K562 (cell line): Measurements from ENCODE around the gene MED13L. TPM values are rescaled to one million over a fixed set of nuclear protein-coding genes. Genes with fewer than 3 reads are reported as not detected.

Experiments
- ATAC-seq: fragments of 200-7000 bp; cut with Tn5 transposase; 3 replicates; pipeline ENCODE4 v1.9.1; 2020; ENCODE audit warnings: moderate library complexity
- BruUV-seq: library from RNA; stranded (reverse); fragments of 400-500 nt; replicated peaks from 2 replicates; lab custom pipeline; 2021; lab: Mats Ljungman, UMichigan
- CTCF ChIA-PET: fragments of 300-600 bp; formaldehyde crosslinking; extraction: SDS; loops from one replicate; lab custom pipeline; 2021; ENCODE audit warnings: low intra/inter-chr PET ratio; lab: Yijun Ruan, JAX
- POLR2A ChIA-PET: fragments of 300-600, 350-650 bp; sonication (Branson Sonifier 250); formaldehyde crosslinking; extraction: SDS; loops from one replicate; lab custom pipeline; 2021; ENCODE audit warnings: antibody characterized with exemption, inconsistent platforms; lab: Yijun Ruan, JAX
- DNase-seq, 4 experiments: peaks; one replicate each; pipeline versions ENCODE4 v3.0.0 to v3.0.0-alpha.2; 2011 to 2018; ENCODE audit warnings: low spot score in 3 of 4, mixed read lengths in 3 of 4; ENCODE audit errors: extremely low read depth in 1 of 4
- FAIRE-seq: peaks from 2 replicates; lab custom pipeline; 2011; peaks lifted over from hg19 to GRCh38; lab: Jason Lieb, UNC
- H2AFZ ChIP-seq: 2 replicates; pipeline ENCODE4 v1.6.0; 2011; ENCODE audit warnings: low read depth, low read length, control low read depth, inconsistent platforms
- H3K27ac ChIP-seq: fragments of 200-600 bp; 3 replicates; pipeline ENCODE4 v1.8.0; 2011; ENCODE audit warnings: low read depth, mild to moderate bottlenecking, control low read depth, inconsistent platforms, low read length, moderate library complexity, mixed read lengths; ENCODE audit errors: extremely low read depth
- H3K27me3 ChIP-seq, 2 experiments: fragments of 300-600 bp in 1 of 2; 2 replicates in 1 of 2; 3 replicates in 1 of 2; pipeline versions ENCODE4 v1.6.0 to v1.8.0; 2011; ENCODE audit warnings: inconsistent platforms in 2 of 2, low read length in 2 of 2, mild to moderate bottlenecking in 1 of 2, mixed read lengths in 1 of 2, moderate library complexity in 1 of 2; ENCODE audit not compliant: control insufficient read depth in 2 of 2, insufficient read depth in 2 of 2
- H3K36me3 ChIP-seq: fragments of 300-600 bp; 3 replicates; pipeline ENCODE4 v1.8.0; 2011; ENCODE audit warnings: mild to moderate bottlenecking, low read length, inconsistent platforms; ENCODE audit not compliant: control insufficient read depth, insufficient read depth
- H3K4me1 ChIP-seq, 2 experiments: fragments of 200-600 bp in 1 of 2; replicated peaks in 1 of 2; 2 replicates in 1 of 2; 3 replicates in 1 of 2; pipeline versions ENCODE4 v1.5.1 to v1.8.0; 2011; ENCODE audit warnings: inconsistent platforms in 2 of 2, low read length in 2 of 2, mild to moderate bottlenecking in 1 of 2, mixed read lengths in 1 of 2, moderate library complexity in 1 of 2; ENCODE audit not compliant: control insufficient read depth in 2 of 2, insufficient read depth in 2 of 2
- H3K4me2 ChIP-seq: 2 replicates; pipeline ENCODE4 v1.6.1; 2011; ENCODE audit warnings: low read length, control low read depth, inconsistent platforms, mixed read lengths; ENCODE audit not compliant: insufficient read depth
- H3K4me3 ChIP-seq: fragments of 200-600 bp; sonication (generic), shearing (Covaris generic); 2 replicates; pipeline ENCODE4 v1.5.1; 2016; ENCODE audit warnings: control low read depth, inconsistent platforms
- H3K79me2 ChIP-seq: fragments of 200-600 bp; 3 replicates; pipeline ENCODE4 v1.8.0; 2011; ENCODE audit warnings: low read length, inconsistent platforms; ENCODE audit not compliant: control insufficient read depth, insufficient read depth
- H3K9ac ChIP-seq, 2 experiments: 2 replicates each; pipeline versions ENCODE4 v1.6.0 to v1.6.1; 2011; ENCODE audit warnings: low read depth in 2 of 2, low read length in 2 of 2, control low read depth in 1 of 2, inconsistent platforms in 1 of 2, mild to moderate bottlenecking in 1 of 2, mixed read lengths in 1 of 2; ENCODE audit not compliant: insufficient read depth in 1 of 2
- H3K9me1 ChIP-seq: one replicate; pipeline ENCODE4 v1.6.0; 2011; ENCODE audit warnings: inconsistent platforms, mild to moderate bottlenecking, low read length, moderate library complexity; ENCODE audit not compliant: control insufficient read depth, insufficient read depth
- H3K9me3 ChIP-seq: replicated peaks from 2 replicates; pipeline ENCODE4 v1.5.1; 2011; ENCODE audit warnings: low read depth, low read length, inconsistent platforms; ENCODE audit not compliant: control insufficient read depth, insufficient read depth
- H4K20me1 ChIP-seq: replicated peaks from 2 replicates; pipeline ENCODE4 v1.6.1; 2011; ENCODE audit warnings: low read length, inconsistent platforms, mixed read lengths; ENCODE audit not compliant: control insufficient read depth, insufficient read depth
- ARID3B ChIP-seq: fragments of 250-450 bp; sonication (Bioruptor Pico); IDR thresholded peaks from 2 replicates; pipeline ENCODE4 v1.4.0; 2020; ENCODE audit warnings: borderline replicate concordance
- E2F1 ChIP-seq: sonication (generic); formaldehyde crosslinking; IDR thresholded peaks from 2 replicates; pipeline ENCODE4 v1.8.1; 2023; ENCODE audit warnings: mild to moderate bottlenecking, missing genetic modification reagents, moderate library complexity
- GTF2F1 ChIP-seq: IDR thresholded peaks from 2 replicates; pipeline ENCODE4 v1.6.1; 2011; ENCODE audit warnings: low read depth, low read length, improper control_type of control experiment
- HOXB6 ChIP-seq: fragments of 250-450 bp; sonication (Bioruptor Pico); IDR thresholded peaks from 2 replicates; pipeline ENCODE4 v1.5.1; 2022; ENCODE audit warnings: mild to moderate bottlenecking, borderline replicate concordance
- KDM4B ChIP-seq, 2 experiments: fragments of 450-650 bp in 1 of 2; sonication (generic) in 1 of 2; IDR thresholded peaks; 2 replicates each; pipeline ENCODE4 v1.6.1; 2016 to 2017; ENCODE audit warnings: borderline replicate concordance in 2 of 2, antibody characterized with exemption in 1 of 2, low read depth in 1 of 2, mild to moderate bottlenecking in 1 of 2
- MAZ ChIP-seq, 2 experiments: fragments of 450-650 bp in 1 of 2; sonication (generic) in 1 of 2; formaldehyde crosslinking; IDR thresholded peaks in 1 of 2; conservative IDR thresholded peaks in 1 of 2; 2 replicates each; pipeline versions ENCODE4 v1.4.0 to v1.5.0; 2020; ENCODE audit warnings: mild to moderate bottlenecking in 1 of 2, missing genetic modification reagents in 1 of 2
- ZKSCAN1 ChIP-seq: fragments of 150-350 bp; IDR thresholded peaks from 2 replicates; pipeline ENCODE4 v1.6.1; 2016; ENCODE audit warnings: low read depth, low read length
- WGBS: fragments of 100-300 bp; shearing (Covaris generic); methylation state at CpG from one replicate; pipeline ENCODE4 v1.1.6; 2016; ENCODE audit warnings: low coverage, mixed read lengths; ENCODE audit not compliant: insufficient coverage; ENCODE audit errors: missing lambda C conversion rate; 5-methylcytosine and 5-hydroxymethylcytosine counted together
- in situ Hi-C: fragments of 300-500 bp; cut with MboI; formaldehyde crosslinking; loops from 4 replicates; pipeline ENCODE4 v1.15.0; 2018; ENCODE audit warnings: inconsistent platforms, mixed read lengths
- intact Hi-C: fragments of 100-400 bp; cut with micrococcal nuclease; formaldehyde crosslinking; loops from 2 replicates; pipeline ENCODE4 v1.14.2; 2022
- polyA plus RNA-seq, 8 experiments: library from polyadenylated mRNA; depleted of rRNA in 4 of 8; stranded (reverse) in 5 of 8; unstranded in 3 of 8; fragments of >200 nt; fragmentation: Nextera tagmentation in 2 of 8; fragmentation: Illumina TruSeq in 1 of 8; extraction: Ambion mirVana in 2 of 8; extraction: Trizol in 1 of 8; gene quantifications; 2 replicates each; pipeline versions ENCODE4 v1.2.1 to v1.2.3, GENCODE V29; 2011 to 2014; ENCODE audit warnings: inconsistent platforms in 1 of 8, missing spikeins in 1 of 8
- total RNA-seq, 7 experiments: library from RNA; depleted of rRNA in 6 of 7; stranded (reverse); fragments of >200 nt in 6 of 7; fragmentation: Illumina TruSeq in 2 of 7; extraction: Trizol in 2 of 7; gene quantifications; 2 replicates each; pipeline versions ENCODE4 v1.2.1 to v1.2.3, GENCODE V29; 2011 to 2021; ENCODE audit warnings: low replicate concordance in 1 of 7
- TF ChIP-seq, protein P1 (sequence below), 2 experiments: fragments of 450-650 bp in 1 of 2; sonication (generic) in 1 of 2; formaldehyde crosslinking in 1 of 2; IDR thresholded peaks in 1 of 2; conservative IDR thresholded peaks in 1 of 2; 2 replicates each; pipeline versions ENCODE4 v1.6.1 to v1.8.1; 2016 to 2023; ENCODE audit warnings: mild to moderate bottlenecking in 2 of 2, moderate library complexity in 2 of 2, inconsistent platforms in 1 of 2, missing genetic modification reagents in 1 of 2
- TF ChIP-seq, protein P2 (sequence below): sonication (generic); formaldehyde crosslinking; IDR thresholded peaks from 2 replicates; pipeline ENCODE4 v1.5.0; 2020; ENCODE audit warnings: missing genetic modification reagents

Gene MED13L
- total and polyA plus RNA-seq, 9 of the 15 experiments (the other 6 are each of a cell fraction or from before 2014, with no cell fraction given): 13.4 to 90.3 (median 36.9) TPM

- TF ChIP-seq, protein P1, sequence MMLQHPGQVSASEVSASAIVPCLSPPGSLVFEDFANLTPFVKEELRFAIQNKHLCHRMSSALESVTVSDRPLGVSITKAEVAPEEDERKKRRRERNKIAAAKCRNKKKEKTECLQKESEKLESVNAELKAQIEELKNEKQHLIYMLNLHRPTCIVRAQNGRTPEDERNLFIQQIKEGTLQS (IDR thresholded peaks at IDR 0.05): no peak
- TF ChIP-seq, protein P1 (CRISPR knock-in tag; conservative IDR thresholded peaks at IDR 0.05): no peak
- TF ChIP-seq ZKSCAN1: no peak
These were observed 22.3 kb upstream of the MED13L start (continued) for GRCh38 chr12:116299665-116300328.

DNA sequence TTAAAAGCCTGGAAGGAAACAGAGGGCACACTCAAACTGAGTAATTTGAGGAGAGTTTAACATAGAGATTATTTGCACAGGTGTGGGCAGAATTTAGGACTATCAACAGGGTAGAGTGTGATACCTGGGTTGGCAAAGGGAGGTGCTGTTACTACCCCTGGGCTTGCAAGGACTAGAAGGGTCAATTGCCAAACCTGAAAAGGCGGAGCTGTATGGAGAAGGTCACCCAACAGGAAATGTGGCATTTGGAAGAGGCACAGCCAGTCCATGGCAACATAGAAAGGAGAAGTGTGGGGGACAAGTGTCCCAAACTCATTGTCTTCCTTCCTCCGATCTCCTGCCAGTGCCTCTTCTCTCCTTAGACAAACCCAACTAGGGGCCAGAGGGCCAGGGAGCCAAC, 21.6 kb upstream of the MED13L start:
- no peak for FAIRE-seq
- DNase-seq: no peak
- Histone ChIP-seq H3K27me3 (no peaks in the 10 kb centered on the region), H3K9me1 (no peaks in the 10 kb centered on the region), H2AFZ (no peak overlapping the region), H4K20me1 (no peaks in the 10 kb centered on the region), H3K36me3 (no peaks in the 10 kb centered on the region), H3K4me1 (peaks cover 4 to 7% of the 10 kb centered on the region in 2 experiments; a peak in 2 of 5 replicates), H3K79me2 (no peaks in the 10 kb centered on the region), H3K27ac (no peak overlapping the region), H3K9me3 (no peaks in the 10 kb centered on the region), H3K9ac (no peak overlapping the region), H3K4me3 (no peak overlapping the region), H3K4me2 (no peak overlapping the region)
- in situ Hi-C loops: no loop called here
- BruUV-seq: no TSS peak
- intact Hi-C loops: no loop called here
- POLR2A ChIA-PET: interaction anchor here (0.7 kb wide), 1 partner anchor 16 kb away, joined by 3 read pairs; no protein-coding TSS in a partner anchor
- ATAC-seq: no peak
- CTCF ChIA-PET: no interaction called here
- 93% methylated on average over 2 of the region's 2 CpGs for WGBS
- TF ChIP-seq E2F1 (CRISPR knock-in tag): no peak
- TF ChIP-seq, protein P2, sequence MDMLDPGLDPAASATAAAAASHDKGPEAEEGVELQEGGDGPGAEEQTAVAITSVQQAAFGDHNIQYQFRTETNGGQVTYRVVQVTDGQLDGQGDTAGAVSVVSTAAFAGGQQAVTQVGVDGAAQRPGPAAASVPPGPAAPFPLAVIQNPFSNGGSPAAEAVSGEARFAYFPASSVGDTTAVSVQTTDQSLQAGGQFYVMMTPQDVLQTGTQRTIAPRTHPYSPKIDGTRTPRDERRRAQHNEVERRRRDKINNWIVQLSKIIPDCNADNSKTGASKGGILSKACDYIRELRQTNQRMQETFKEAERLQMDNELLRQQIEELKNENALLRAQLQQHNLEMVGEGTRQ (CRISPR knock-in tag): no peak
- no peak for TF ChIP-seq ARID3B
- TF ChIP-seq GTF2F1: no peak
- TF ChIP-seq KDM4B (IDR thresholded peaks at IDR 0.05; ENCODE audit: borderline replicate concordance in 2 of 2, low read depth in 1 of 2): no peak
- no peak for TF ChIP-seq MAZ (CRISPR knock-in tag; conservative IDR thresholded peaks at IDR 0.05 in 1 of 2, IDR thresholded peaks at IDR 0.05 in 1 of 2)
- TF ChIP-seq HOXB6 (CRISPR knock-in tag): no peak
